ENCODE data around the gene NXT2. TPM values are rescaled to one million over a fixed set of nuclear protein-coding genes. Genes with fewer than 3 reads are reported as not detected.
"Not testable (repeated sequence)": the region's sequence is repeated elsewhere in the genome, so short reads cannot be mapped to it uniquely, and the experiment has no call there.

NXT2 gene
- total RNA-seq, 1 experiment from 2014 or later: 14.6 TPM

GRCh38 chrX:109553862-109554261, 17.2 kb downstream of the NXT2 start:
- peaks cover 9% of the 10 kb centered on the region for H3K27me3 Mint-ChIP-seq (ENCODE audit: unreplicated experiment)
- CTCF ChIA-PET: no interaction called here

GRCh38 chrX:109576083-109576482, 39.4 kb downstream of the NXT2 start:
- H3K27ac Mint-ChIP-seq (ENCODE audit: unreplicated experiment); DNase-seq; H3K36me3 Mint-ChIP-seq (ENCODE audit: insufficient read depth, unreplicated experiment); H3K4me3 Mint-ChIP-seq (ENCODE audit: low read depth, unreplicated experiment); BruUV-seq (replicated peaks); H3K4me1 Mint-ChIP-seq (ENCODE audit: low read depth, unreplicated experiment); H3K9me3 Mint-ChIP-seq (ENCODE audit: low read depth, unreplicated experiment); CTCF ChIA-PET; intact Hi-C loops (cut with micrococcal nuclease; ENCODE audit: unreplicated experiment): not testable (repeated sequence)
- peaks cover 19% of the 10 kb centered on the region for H3K27me3 Mint-ChIP-seq (ENCODE audit: unreplicated experiment)

More at GRCh38 chrX:109553862-109554261, 17.2 kb downstream of the NXT2 start:
- TF ChIP-seq CTCF (IDR thresholded peaks at IDR 0.05; ENCODE audit: unreplicated experiment): no peak
- Mint-ChIP-seq H3K4me1 (ENCODE audit: low read depth, unreplicated experiment) (no peaks in the 10 kb centered on the region), H3K36me3 (ENCODE audit: insufficient read depth, unreplicated experiment) (no peaks in the 10 kb centered on the region), H3K9me3 (ENCODE audit: low read depth, unreplicated experiment) (no peaks in the 10 kb centered on the region), H3K27ac (ENCODE audit: unreplicated experiment) (no peak overlapping the region), H3K4me3 (ENCODE audit: low read depth, unreplicated experiment) (no peak overlapping the region)
- intact Hi-C loops (cut with micrococcal nuclease; ENCODE audit: unreplicated experiment): no loop called here
- DNase-seq: no peak
- no TSS peak for BruUV-seq (replicated peaks)

GRCh38 chrX:109577055-109577454, 40.4 kb downstream of the NXT2 start:
- H3K4me1 Mint-ChIP-seq (ENCODE audit: low read depth, unreplicated experiment): no peaks in the 10 kb centered on the region
- no peak for TF ChIP-seq CTCF (IDR thresholded peaks at IDR 0.05; ENCODE audit: unreplicated experiment)
- H3K9me3 Mint-ChIP-seq (ENCODE audit: low read depth, unreplicated experiment): peaks cover 3% of the 10 kb centered on the region
- no peaks in the 10 kb centered on the region for H3K36me3 Mint-ChIP-seq (ENCODE audit: insufficient read depth, unreplicated experiment)
- H3K27ac Mint-ChIP-seq (ENCODE audit: unreplicated experiment): no peak overlapping the region
- peaks cover 19% of the 10 kb centered on the region for H3K27me3 Mint-ChIP-seq (ENCODE audit: unreplicated experiment)
- intact Hi-C loops (cut with micrococcal nuclease; ENCODE audit: unreplicated experiment): no loop called here
- CTCF ChIA-PET: no interaction called here
- H3K4me3 Mint-ChIP-seq (ENCODE audit: low read depth, unreplicated experiment): no peak overlapping the region
- no peak for DNase-seq
- no TSS peak for BruUV-seq (replicated peaks)

GRCh38 chrX:109578916-109579315, 42.3 kb downstream of the NXT2 start:
- no peak for DNase-seq
- TF ChIP-seq CTCF (IDR thresholded peaks at IDR 0.05; ENCODE audit: unreplicated experiment): no peak
- no peaks in the 10 kb centered on the region for H3K36me3 Mint-ChIP-seq (ENCODE audit: insufficient read depth, unreplicated experiment)
- H3K27me3 Mint-ChIP-seq (ENCODE audit: unreplicated experiment): peaks cover 8% of the 10 kb centered on the region
- H3K9me3 Mint-ChIP-seq (ENCODE audit: low read depth, unreplicated experiment): peaks cover 3% of the 10 kb centered on the region
- intact Hi-C loops (cut with micrococcal nuclease; ENCODE audit: unreplicated experiment): no loop called here
- CTCF ChIA-PET: interaction anchor here (0.8 kb wide), 1 partner anchor 14 kb away, joined by 3 read pairs; no protein-coding TSS in a partner anchor
- H3K4me3 Mint-ChIP-seq (ENCODE audit: low read depth, unreplicated experiment): no peak overlapping the region
- no peaks in the 10 kb centered on the region for H3K4me1 Mint-ChIP-seq (ENCODE audit: low read depth, unreplicated experiment)
- no TSS peak for BruUV-seq (replicated peaks)
- no peak overlapping the region for H3K27ac Mint-ChIP-seq (ENCODE audit: unreplicated experiment)

GRCh38 chrX:109585488-109585887, 48.8 kb downstream of the NXT2 start:
- no peak for TF ChIP-seq CTCF (IDR thresholded peaks at IDR 0.05; ENCODE audit: unreplicated experiment)
- Mint-ChIP-seq H3K36me3 (ENCODE audit: insufficient read depth, unreplicated experiment) (no peaks in the 10 kb centered on the region), H3K4me3 (ENCODE audit: low read depth, unreplicated experiment) (no peak overlapping the region), H3K27ac (ENCODE audit: unreplicated experiment) (no peak overlapping the region), H3K9me3 (ENCODE audit: low read depth, unreplicated experiment) (no peaks in the 10 kb centered on the region), H3K27me3 (ENCODE audit: unreplicated experiment) (peaks cover 22% of the 10 kb centered on the region), H3K4me1 (ENCODE audit: low read depth, unreplicated experiment) (no peaks in the 10 kb centered on the region)
- CTCF ChIA-PET: no interaction called here
- BruUV-seq (replicated peaks): no TSS peak
- DNase-seq: no peak
- intact Hi-C loops (cut with micrococcal nuclease; ENCODE audit: unreplicated experiment): no loop called here

Data from Calu3 (cell line).